ENCODE data around the gene RBM15B. TPM values are rescaled to one million over a fixed set of nuclear protein-coding genes. Genes with fewer than 3 reads are reported as not detected.

Gene RBM15B
- total and polyA plus RNA-seq, 9 of the 15 experiments (the other 6 are each of a cell fraction or from before 2014, with no cell fraction given): 1.8 to 21.0 (median 10.5) TPM

DNA sequence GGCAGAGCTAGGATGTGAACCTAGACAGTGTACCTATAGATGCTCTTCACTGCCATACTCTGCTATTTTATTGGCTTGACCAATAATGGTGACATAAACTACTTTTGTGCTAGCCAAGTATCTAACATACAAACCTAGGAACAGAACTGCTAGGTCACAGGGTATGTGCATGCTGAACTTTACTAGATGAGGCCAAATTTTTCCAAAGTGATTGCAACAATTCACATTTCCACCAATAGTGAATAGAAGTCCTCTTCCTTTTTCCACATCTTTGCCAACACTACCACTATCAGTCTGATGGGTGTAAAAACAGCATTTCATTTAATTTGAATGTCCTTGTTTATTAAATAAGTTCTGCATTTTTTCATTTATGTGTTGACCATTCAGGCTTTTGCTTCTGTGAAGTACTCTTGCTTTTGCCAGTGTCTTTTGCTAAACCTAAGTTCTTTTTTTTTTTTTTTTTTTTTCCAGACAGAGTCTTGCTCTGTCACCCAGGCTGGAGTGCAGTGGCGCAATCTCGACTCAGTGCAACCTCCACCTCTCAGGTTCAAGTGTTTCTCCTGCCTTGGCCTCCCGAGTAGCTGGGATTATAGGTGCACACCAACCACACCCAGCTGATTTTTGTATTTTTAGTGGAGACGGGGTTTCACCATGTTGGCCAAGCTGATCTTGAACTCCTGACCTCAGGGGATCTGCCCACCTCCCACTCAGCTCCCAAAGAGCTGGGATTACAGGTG, 54.6 kb downstream of the RBM15B start:
- ChIA-PET POLR2A (no interaction called here), CTCF (ENCODE audit: low intra/inter-chr PET ratio) (no interaction called here)
- WGBS (ENCODE audit: insufficient coverage, low coverage, missing lambda C conversion rate): 70% methylated on average over 2 of the region's 4 CpGs
- DNase-seq (ENCODE audit: extremely low read depth in 1 of 4, low spot score in 3 of 4) (no peak), ATAC-seq (no peak), FAIRE-seq (no peak)
- Histone ChIP-seq H3K4me1 (replicated peaks in 1 of 2; ENCODE audit: control insufficient read depth in 2 of 2, insufficient read depth in 2 of 2, low read length in 2 of 2) (no peaks in the 10 kb centered on the region; a peak in 1 of 5 replicates), H3K9me1 (ENCODE audit: control insufficient read depth, insufficient read depth, low read length) (no peaks in the 10 kb centered on the region), H3K9ac (ENCODE audit: insufficient read depth in 1 of 2, low read depth in 2 of 2, low read length in 2 of 2) (no peak overlapping the region), H3K4me3 (no peak overlapping the region), H3K79me2 (ENCODE audit: control insufficient read depth, insufficient read depth, low read length) (peaks cover 9% of the 10 kb centered on the region; the same call in 2 of the 3 replicates), H3K36me3 (ENCODE audit: control insufficient read depth, insufficient read depth, low read length) (peaks cover 19% of the 10 kb centered on the region; the same call in 2 of the 3 replicates), H4K20me1 (replicated peaks; ENCODE audit: control insufficient read depth, insufficient read depth, low read length) (no peaks in the 10 kb centered on the region), H3K4me2 (ENCODE audit: insufficient read depth, low read length) (no peak overlapping the region), H2AFZ (ENCODE audit: low read depth, low read length) (no peak overlapping the region), H3K27me3 (ENCODE audit: control insufficient read depth in 2 of 2, insufficient read depth in 2 of 2, low read length in 2 of 2) (no peaks in the 10 kb centered on the region), H3K9me3 (replicated peaks; ENCODE audit: control insufficient read depth, insufficient read depth, low read depth, low read length) (no peaks in the 10 kb centered on the region), H3K27ac (ENCODE audit: extremely low read depth, low read depth, low read length) (no peak overlapping the region)
- intact Hi-C loops (cut with micrococcal nuclease) (no loop called here), in situ Hi-C loops (cut with MboI) (no loop called here)
- no TSS peak for BruUV-seq (replicated peaks)
- TF ChIP-seq BHLHE40 (IDR thresholded peaks at IDR 0.05; ENCODE audit: low read length) (no peak), MXI1 (IDR thresholded peaks at IDR 0.05; ENCODE audit: low read depth, low read length) (no peak), SP2 (IDR thresholded peaks at IDR 0.05; ENCODE audit: extremely low read depth, low read depth, low read length, poor library complexity, severe bottlenecking) (no peak), HNRNPK (IDR thresholded peaks at IDR 0.05; ENCODE audit: low read depth, low read length, poor library complexity, severe bottlenecking) (no peak), NONO (IDR thresholded peaks at IDR 0.05; ENCODE audit: low read depth in 2 of 2, low read length in 1 of 2) (no peak)
- TF ChIP-seq, protein P1, sequence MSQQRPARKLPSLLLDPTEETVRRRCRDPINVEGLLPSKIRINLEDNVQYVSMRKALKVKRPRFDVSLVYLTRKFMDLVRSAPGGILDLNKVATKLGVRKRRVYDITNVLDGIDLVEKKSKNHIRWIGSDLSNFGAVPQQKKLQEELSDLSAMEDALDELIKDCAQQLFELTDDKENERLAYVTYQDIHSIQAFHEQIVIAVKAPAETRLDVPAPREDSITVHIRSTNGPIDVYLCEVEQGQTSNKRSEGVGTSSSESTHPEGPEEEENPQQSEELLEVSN (IDR thresholded peaks at IDR 0.05; ENCODE audit: borderline replicate concordance in 1 of 2, extremely low read depth in 1 of 2, insufficient read depth in 1 of 2, insufficient read length in 1 of 2, low read depth in 1 of 2, low read length in 1 of 2, poor library complexity in 1 of 2, severe bottlenecking in 1 of 2): no peak
- TF ChIP-seq, protein P2, sequence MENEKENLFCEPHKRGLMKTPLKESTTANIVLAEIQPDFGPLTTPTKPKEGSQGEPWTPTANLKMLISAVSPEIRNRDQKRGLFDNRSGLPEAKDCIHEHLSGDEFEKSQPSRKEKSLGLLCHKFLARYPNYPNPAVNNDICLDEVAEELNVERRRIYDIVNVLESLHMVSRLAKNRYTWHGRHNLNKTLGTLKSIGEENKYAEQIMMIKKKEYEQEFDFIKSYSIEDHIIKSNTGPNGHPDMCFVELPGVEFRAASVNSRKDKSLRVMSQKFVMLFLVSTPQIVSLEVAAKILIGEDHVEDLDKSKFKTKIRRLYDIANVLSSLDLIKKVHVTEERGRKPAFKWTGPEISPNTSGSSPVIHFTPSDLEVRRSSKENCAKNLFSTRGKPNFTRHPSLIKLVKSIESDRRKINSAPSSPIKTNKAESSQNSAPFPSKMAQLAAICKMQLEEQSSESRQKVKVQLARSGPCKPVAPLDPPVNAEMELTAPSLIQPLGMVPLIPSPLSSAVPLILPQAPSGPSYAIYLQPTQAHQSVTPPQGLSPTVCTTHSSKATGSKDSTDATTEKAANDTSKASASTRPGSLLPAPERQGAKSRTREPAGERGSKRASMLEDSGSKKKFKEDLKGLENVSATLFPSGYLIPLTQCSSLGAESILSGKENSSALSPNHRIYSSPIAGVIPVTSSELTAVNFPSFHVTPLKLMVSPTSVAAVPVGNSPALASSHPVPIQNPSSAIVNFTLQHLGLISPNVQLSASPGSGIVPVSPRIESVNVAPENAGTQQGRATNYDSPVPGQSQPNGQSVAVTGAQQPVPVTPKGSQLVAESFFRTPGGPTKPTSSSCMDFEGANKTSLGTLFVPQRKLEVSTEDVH (IDR thresholded peaks at IDR 0.05; ENCODE audit: low read depth, partially characterized antibody): no peak
- TF ChIP-seq, protein P3, sequence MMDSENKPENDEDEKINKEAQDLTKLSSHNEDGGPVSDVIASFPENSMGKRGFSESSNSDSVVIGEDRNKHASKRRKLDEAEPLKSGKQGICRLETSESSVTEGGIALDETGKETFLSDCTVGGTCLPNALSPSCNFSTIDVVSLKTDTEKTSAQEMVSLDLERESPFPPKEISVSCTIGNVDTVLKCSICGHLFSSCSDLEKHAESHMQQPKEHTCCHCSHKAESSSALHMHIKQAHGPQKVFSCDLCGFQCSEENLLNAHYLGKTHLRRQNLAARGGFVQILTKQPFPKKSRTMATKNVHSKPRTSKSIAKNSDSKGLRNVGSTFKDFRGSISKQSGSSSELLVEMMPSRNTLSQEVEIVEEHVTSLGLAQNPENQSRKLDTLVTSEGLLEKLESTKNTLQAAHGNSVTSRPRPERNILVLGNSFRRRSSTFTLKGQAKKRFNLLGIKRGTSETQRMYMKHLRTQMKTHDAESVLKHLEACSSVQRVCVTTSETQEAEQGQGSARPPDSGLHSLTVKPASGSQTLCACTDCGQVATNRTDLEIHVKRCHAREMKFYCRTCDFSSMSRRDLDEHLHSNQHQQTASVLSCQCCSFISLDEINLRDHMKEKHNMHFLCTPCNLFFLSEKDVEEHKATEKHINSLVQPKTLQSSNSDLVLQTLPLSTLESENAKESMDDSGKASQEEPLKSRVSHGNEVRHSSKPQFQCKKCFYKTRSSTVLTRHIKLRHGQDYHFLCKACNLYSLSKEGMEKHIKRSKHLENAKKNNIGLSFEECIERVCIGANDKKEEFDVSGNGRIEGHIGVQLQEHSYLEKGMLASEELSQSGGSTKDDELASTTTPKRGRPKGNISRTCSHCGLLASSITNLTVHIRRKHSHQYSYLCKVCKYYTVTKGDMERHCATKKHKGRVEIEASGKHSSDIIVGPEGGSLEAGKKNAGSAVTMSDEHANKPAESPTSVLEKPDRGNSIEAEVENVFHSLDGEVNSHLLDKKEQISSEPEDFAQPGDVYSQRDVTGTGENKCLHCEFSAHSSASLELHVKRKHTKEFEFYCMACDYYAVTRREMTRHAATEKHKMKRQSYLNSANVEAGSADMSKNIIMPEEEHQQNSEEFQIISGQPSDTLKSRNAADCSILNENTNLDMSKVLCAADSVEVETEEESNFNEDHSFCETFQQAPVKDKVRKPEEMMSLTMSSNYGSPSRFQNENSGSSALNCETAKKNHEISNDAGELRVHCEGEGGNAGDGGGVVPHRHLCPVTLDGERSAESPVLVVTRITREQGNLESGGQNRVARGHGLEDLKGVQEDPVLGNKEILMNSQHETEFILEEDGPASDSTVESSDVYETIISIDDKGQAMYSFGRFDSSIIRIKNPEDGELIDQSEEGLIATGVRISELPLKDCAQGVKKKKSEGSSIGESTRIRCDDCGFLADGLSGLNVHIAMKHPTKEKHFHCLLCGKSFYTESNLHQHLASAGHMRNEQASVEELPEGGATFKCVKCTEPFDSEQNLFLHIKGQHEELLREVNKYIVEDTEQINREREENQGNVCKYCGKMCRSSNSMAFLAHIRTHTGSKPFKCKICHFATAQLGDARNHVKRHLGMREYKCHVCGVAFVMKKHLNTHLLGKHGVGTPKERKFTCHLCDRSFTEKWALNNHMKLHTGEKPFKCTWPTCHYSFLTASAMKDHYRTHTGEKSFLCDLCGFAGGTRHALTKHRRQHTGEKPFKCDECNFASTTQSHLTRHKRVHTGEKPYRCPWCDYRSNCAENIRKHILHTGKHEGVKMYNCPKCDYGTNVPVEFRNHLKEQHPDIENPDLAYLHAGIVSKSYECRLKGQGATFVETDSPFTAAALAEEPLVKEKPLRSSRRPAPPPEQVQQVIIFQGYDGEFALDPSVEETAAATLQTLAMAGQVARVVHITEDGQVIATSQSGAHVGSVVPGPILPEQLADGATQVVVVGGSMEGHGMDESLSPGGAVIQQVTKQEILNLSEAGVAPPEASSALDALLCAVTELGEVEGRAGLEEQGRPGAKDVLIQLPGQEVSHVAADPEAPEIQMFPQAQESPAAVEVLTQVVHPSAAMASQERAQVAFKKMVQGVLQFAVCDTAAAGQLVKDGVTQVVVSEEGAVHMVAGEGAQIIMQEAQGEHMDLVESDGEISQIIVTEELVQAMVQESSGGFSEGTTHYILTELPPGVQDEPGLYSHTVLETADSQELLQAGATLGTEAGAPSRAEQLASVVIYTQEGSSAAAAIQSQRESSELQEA (IDR thresholded peaks at IDR 0.05; ENCODE audit: low read depth): no peak

Data from K562 (cell line).